Keratinocyte (primary cell): Measurements from ENCODE around the gene ATP6V1C2. TPM values are rescaled to one million over a fixed set of nuclear protein-coding genes. Genes with fewer than 3 reads are reported as not detected.

Source experiments
- DNase-seq: peaks from one replicate; pipeline ENCODE4 v3.0.0-alpha.2; 2011; ENCODE audit warnings: low read depth, missing footprints, low spot score
- FAIRE-seq: peaks from 2 replicates; lab custom pipeline; 2011; peaks lifted over from hg19 to GRCh38; lab: Jason Lieb, UNC
- H2AFZ ChIP-seq: 2 replicates; pipeline ENCODE4 v1.6.0; 2012; ENCODE audit warnings: low read length, control low read depth, inconsistent platforms; ENCODE audit not compliant: control insufficient read depth
- H3K27ac ChIP-seq: 2 replicates; pipeline ENCODE4 v1.5.1; 2011; ENCODE audit warnings: low read length; ENCODE audit not compliant: control insufficient read depth, insufficient read depth
- H3K27me3 ChIP-seq: 3 replicates; pipeline ENCODE4 v1.6.0; 2011; ENCODE audit warnings: low read length; ENCODE audit not compliant: control insufficient read depth, insufficient read depth; ENCODE audit errors: extremely low read depth
- H3K36me3 ChIP-seq, 2 experiments: 2 replicates in 1 of 2; 3 replicates in 1 of 2; pipeline ENCODE4 v1.5.1; 2011; ENCODE audit warnings: low read length in 2 of 2, mild to moderate bottlenecking in 1 of 2; ENCODE audit not compliant: control insufficient read depth in 2 of 2, insufficient read depth in 2 of 2; ENCODE audit errors: extremely low read depth in 1 of 2
- H3K4me1 ChIP-seq: 3 replicates; pipeline ENCODE4 v1.5.1; 2011; ENCODE audit warnings: low read length; ENCODE audit not compliant: control insufficient read depth, insufficient read depth; ENCODE audit errors: extremely low read depth
- H3K4me2 ChIP-seq: 3 replicates; pipeline ENCODE4 v1.6.0; 2011; ENCODE audit warnings: low read depth, low read length; ENCODE audit not compliant: control insufficient read depth, insufficient read depth; ENCODE audit errors: extremely low read depth
- H3K4me3 ChIP-seq, 3 experiments: fragments of 200-600 bp in 1 of 3; sonication (generic) in 1 of 3; 2 replicates in 2 of 3; 3 replicates in 1 of 3; pipeline ENCODE4 v1.5.1; 2011 to 2016; ENCODE audit warnings: low read length in 3 of 3, mild to moderate bottlenecking in 3 of 3, control low read depth in 2 of 3, inconsistent platforms in 1 of 3, low read depth in 1 of 3, mixed read lengths in 1 of 3, mixed run types in 1 of 3, moderate library complexity in 1 of 3; ENCODE audit not compliant: control insufficient read depth in 2 of 3, insufficient read depth in 2 of 3; ENCODE audit errors: extremely low read depth in 1 of 3
- H3K79me2 ChIP-seq: 2 replicates; pipeline ENCODE4 v1.6.0; 2012; ENCODE audit warnings: low read length; ENCODE audit not compliant: control insufficient read depth, insufficient read depth
- H3K9ac ChIP-seq: 3 replicates; pipeline ENCODE4 v1.6.0; 2011; ENCODE audit warnings: low read length; ENCODE audit not compliant: control insufficient read depth, insufficient read depth; ENCODE audit errors: extremely low read depth
- H3K9me1 ChIP-seq: 3 replicates; pipeline ENCODE4 v1.6.0; 2011; ENCODE audit warnings: low read length; ENCODE audit not compliant: control insufficient read depth, insufficient read depth; ENCODE audit errors: extremely low read depth
- H3K9me3 ChIP-seq: 2 replicates; pipeline ENCODE4 v1.5.1; 2012; ENCODE audit warnings: low read depth, low read length; ENCODE audit not compliant: control insufficient read depth
- H4K20me1 ChIP-seq: 3 replicates; pipeline ENCODE4 v1.6.0; 2011; ENCODE audit warnings: low read length; ENCODE audit not compliant: control insufficient read depth, insufficient read depth; ENCODE audit errors: extremely low read depth
- EZH2 ChIP-seq: IDR thresholded peaks from one replicate; pipeline ENCODE4 v1.6.1; 2012; ENCODE audit warnings: inconsistent platforms, mild to moderate bottlenecking, low read length, moderate library complexity
- dilution Hi-C: fragments of 300-500 bp; cut with MboI; formaldehyde crosslinking; loops from one replicate; pipeline ENCODE4 v1.7.0; 2020; ENCODE audit warnings: low sequenced_read_pairs; ENCODE audit not compliant: extremely low pct_ligation_motif_present
- polyA plus RNA-seq, 5 experiments: library from polyadenylated mRNA; depleted of rRNA in 3 of 5; stranded (reverse) in 3 of 5; stranded (forward) in 1 of 5; unstranded in 1 of 5; fragments of >200 nt; gene quantifications; 1 replicate in 1 of 5; 2 replicates in 3 of 5; 3 replicates in 1 of 5; pipeline versions ENCODE4 v1.2.1 to v1.2.3, GENCODE V29; 2011 to 2012; ENCODE audit warnings: missing spikeins in 2 of 5, low read depth in 1 of 5, low replicate concordance in 1 of 5
- TF ChIP-seq, protein P1 (sequence below), 3 experiments: IDR thresholded peaks in 1 of 3; conservative IDR thresholded peaks in 1 of 3; optimal IDR thresholded peaks in 1 of 3; 2 replicates in 2 of 3; 3 replicates in 1 of 3; pipeline versions ENCODE3 to v1.5.1; 2011; ENCODE audit warnings: low read length in 3 of 3, mild to moderate bottlenecking in 3 of 3, moderate library complexity in 2 of 3, control low read depth in 1 of 3, inconsistent platforms in 1 of 3; ENCODE audit not compliant: insufficient read depth in 2 of 3; ENCODE audit errors: extremely low read depth in 1 of 3

ATP6V1C2 gene
- polyA plus RNA-seq, 1 donor (not counting 4 experiments of a cell fraction or from before 2014, with no cell fraction given), result 0.55 TPM

DNA sequence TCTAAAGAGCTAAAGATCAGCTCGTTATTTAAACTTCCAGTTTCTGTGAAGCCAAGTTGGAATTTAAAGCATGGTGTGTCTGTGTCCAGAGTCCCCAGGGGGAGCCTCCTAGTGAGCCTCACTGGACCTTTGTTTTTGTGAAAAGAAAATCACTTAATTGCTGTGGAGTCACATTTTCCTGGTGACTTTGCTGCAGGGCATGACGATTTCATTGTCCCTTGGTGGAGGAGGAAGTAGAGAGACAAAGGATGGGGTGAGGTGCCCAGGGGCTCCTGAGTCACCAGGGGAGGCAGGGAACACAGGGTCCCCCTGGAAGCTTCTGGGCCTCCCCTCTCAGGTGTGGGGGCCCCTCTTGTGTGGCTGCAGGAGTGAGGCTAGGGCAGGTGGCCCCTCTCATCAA lies 19.7 kb downstream of the ATP6V1C2 start:
- Histone ChIP-seq H3K79me2 (no peaks in the 10 kb centered on the region), H3K4me2 (no peak overlapping the region), H3K9ac (no peak overlapping the region), H4K20me1 (no peaks in the 10 kb centered on the region), H3K4me1 (no peaks in the 10 kb centered on the region), H2AFZ (no peak overlapping the region), H3K27me3 (no peaks in the 10 kb centered on the region), H3K4me3 (no peak overlapping the region), H3K9me3 (no peaks in the 10 kb centered on the region), H3K36me3 (no peaks in the 10 kb centered on the region), H3K27ac (no peak overlapping the region), H3K9me1 (no peaks in the 10 kb centered on the region)
- dilution Hi-C loops, result no loop called here
- no peak for DNase-seq
- no peak for FAIRE-seq
- TF ChIP-seq EZH2, result no peak
- TF ChIP-seq, protein P1, sequence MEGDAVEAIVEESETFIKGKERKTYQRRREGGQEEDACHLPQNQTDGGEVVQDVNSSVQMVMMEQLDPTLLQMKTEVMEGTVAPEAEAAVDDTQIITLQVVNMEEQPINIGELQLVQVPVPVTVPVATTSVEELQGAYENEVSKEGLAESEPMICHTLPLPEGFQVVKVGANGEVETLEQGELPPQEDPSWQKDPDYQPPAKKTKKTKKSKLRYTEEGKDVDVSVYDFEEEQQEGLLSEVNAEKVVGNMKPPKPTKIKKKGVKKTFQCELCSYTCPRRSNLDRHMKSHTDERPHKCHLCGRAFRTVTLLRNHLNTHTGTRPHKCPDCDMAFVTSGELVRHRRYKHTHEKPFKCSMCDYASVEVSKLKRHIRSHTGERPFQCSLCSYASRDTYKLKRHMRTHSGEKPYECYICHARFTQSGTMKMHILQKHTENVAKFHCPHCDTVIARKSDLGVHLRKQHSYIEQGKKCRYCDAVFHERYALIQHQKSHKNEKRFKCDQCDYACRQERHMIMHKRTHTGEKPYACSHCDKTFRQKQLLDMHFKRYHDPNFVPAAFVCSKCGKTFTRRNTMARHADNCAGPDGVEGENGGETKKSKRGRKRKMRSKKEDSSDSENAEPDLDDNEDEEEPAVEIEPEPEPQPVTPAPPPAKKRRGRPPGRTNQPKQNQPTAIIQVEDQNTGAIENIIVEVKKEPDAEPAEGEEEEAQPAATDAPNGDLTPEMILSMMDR (optimal IDR thresholded peaks at IDR 0.05 in 1 of 3, IDR thresholded peaks at IDR 0.05 in 1 of 3, conservative IDR thresholded peaks at IDR 0.05 in 1 of 3; ENCODE audit: extremely low read depth in 1 of 3, insufficient read depth in 2 of 3, low read length in 3 of 3), result no peak

DNA sequence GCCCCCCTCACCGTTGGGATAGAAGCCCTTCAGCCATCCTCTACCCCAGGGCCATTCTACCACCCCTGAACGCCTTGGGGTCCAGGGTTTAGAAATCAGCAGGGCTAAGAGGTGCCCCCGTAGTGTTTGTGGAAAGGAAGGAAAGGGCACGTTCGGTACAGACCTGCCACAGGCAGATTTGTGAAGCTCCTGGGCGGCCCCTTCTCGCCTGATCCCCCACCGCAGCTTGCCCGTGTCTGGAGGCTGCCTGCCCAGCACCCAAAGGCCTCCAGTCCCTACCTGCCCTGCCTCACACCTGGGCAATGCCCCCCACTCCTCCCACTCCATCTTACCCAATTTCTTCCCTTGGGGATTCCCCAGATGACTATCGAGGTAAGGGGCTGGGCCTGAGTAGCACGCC lies 21.2 kb downstream of the ATP6V1C2 start:
- TF ChIP-seq EZH2, result no peak
- TF ChIP-seq, protein P1 (optimal IDR thresholded peaks at IDR 0.05 in 1 of 3, IDR thresholded peaks at IDR 0.05 in 1 of 3, conservative IDR thresholded peaks at IDR 0.05 in 1 of 3; ENCODE audit: extremely low read depth in 1 of 3, insufficient read depth in 2 of 3, low read length in 3 of 3), result no peak
- no peaks in the 10 kb centered on the region for H3K36me3 ChIP-seq
- no peak overlapping the region for H3K27ac ChIP-seq
- H3K79me2 ChIP-seq, result no peaks in the 10 kb centered on the region
- H3K4me3 ChIP-seq, result no peak overlapping the region
- H3K27me3 ChIP-seq, result no peaks in the 10 kb centered on the region
- dilution Hi-C loops, result no loop called here
- DNase-seq (no peak), FAIRE-seq (no peak)
- H3K9me1 ChIP-seq, result no peaks in the 10 kb centered on the region
- no peaks in the 10 kb centered on the region for H3K4me1 ChIP-seq
- no peak overlapping the region for H2AFZ ChIP-seq
- H3K9ac ChIP-seq, result no peak overlapping the region
- no peaks in the 10 kb centered on the region for H4K20me1 ChIP-seq
- H3K9me3 ChIP-seq, result no peaks in the 10 kb centered on the region
- H3K4me2 ChIP-seq, result no peak overlapping the region
